Measurements from ENCODE around the gene TCP11L1. TPM values are rescaled to one million over a fixed set of nuclear protein-coding genes. Genes with fewer than 3 reads are reported as not detected.

TCP11L1 gene
- total RNA-seq, 4 donors from 2014 or later = 24.7 to 52.6 (median 34.6) TPM

- no peak for TF ChIP-seq CTCF (IDR thresholded peaks at IDR 0.05)
- ATAC-seq (ENCODE audit: low FRiP score) (no peak), DNase-seq (ENCODE audit: low spot score) (no peak)
Observed at GRCh38 chr11:33001751-33002542, 37.4 kb upstream of the TCP11L1 start.

DNA sequence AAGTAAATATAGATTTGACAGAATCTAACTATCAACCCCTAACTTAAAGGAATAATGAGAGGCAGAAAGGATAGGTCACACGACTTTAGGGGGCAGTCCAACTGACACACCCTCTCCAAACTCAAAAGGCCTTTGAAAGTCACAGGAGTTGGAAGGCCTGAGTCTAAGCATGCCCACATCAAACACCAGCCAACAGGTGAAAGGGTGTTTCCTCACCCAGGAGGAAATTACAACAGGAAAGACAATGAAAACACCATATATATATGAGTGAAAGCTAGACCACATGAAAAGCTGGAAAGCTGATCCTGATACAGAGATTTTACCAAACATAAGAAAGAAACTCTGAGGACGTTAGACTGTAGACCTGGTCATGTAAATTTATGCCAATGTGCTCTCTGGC, 34.2 kb upstream of the TCP11L1 start:
- DNase-seq (ENCODE audit: low spot score) (no peak), ATAC-seq (ENCODE audit: low FRiP score) (no peak)
- no peak for TF ChIP-seq CTCF (IDR thresholded peaks at IDR 0.05)

- ATAC-seq (ENCODE audit: low FRiP score) = no peak
- TF ChIP-seq CTCF (IDR thresholded peaks at IDR 0.05) = no peak
- DNase-seq (ENCODE audit: low spot score) = no peak
Observed at GRCh38 chr11:33006010-33006409, 33.4 kb upstream of the TCP11L1 start.

GRCh38 chr11:33013755-33014154, 25.6 kb upstream of the TCP11L1 start:
- DNase-seq (ENCODE audit: low spot score) = no peak
- no peak for TF ChIP-seq CTCF (IDR thresholded peaks at IDR 0.05)
- ATAC-seq (ENCODE audit: low FRiP score) = no peak

DNA sequence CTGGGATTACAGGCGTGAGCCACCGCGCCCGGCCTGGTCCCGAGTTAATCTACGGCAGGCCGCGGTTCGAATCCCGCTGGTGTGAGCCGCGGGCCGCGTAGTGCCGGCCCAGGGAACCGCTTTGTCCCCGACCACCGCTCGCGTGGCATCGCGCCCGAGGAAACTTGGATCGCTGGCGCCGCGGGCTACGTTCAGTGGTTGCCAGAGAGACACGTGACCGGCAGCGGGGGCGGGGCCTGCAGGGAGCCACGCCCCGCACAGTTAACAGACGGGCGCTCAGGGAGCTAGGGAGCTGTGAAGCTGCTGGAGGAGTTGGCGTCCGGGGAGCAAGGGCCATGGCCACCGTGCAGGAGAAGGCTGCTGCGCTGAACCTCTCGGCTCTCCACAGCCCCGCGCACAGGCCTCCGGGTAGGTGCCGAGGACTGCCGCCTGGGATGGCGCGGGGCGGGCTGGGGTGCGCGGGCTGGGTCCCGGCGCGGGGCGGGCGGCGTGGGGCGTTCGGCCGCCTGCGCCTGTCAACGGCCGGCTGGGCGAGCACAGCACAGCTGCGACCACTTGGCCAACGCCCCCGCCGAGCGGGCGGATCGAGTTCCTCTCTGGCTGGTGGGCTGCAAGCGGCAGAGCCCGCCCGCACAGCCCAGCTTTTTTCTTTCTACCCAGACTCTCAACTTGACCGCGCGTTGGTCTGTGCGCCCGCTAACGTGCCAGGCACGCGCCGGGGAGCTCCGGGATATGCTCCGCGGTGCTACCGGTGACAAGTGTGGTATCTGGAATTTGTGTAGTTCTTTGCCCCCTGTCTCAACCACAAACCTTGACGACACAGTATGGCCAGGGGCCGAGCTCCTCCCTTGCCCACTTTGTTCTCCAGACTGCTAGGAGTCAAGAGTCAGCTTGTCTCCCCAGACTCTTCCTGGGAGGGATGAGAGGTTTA, 23.5 kb upstream of the TCP11L1 start, which contains the start of gene DEPDC7:
DEPDC7 (plus strand) TSS at position 258 of the 931 bp plus-strand sequence; CDS start at position 336, 78 bp downstream.
- DNase-seq (ENCODE audit: low spot score) (peak; percentile 83), ATAC-seq (ENCODE audit: low FRiP score) (peak; percentile 94)
- TF ChIP-seq CTCF (IDR thresholded peaks at IDR 0.05) = no peak

DNA sequence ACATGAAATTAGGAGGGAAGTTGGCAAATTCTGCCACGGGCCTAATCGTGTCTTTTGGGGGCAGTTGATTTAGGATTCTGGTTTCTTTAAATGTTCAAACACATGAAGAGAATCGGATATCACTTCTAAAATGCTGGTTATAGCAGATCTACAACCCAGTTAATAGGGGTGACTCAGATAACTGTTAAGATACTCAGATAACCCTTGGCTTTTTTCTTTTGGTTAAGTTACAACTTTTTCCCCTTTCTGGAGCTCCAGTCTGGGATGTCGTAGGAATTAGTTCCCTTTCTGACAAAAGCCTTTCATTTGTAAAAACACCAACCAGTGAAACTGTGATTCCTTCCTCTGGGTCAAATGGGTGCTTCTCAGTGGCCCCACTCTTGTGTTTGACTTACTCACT, 22.7 kb upstream of the TCP11L1 start:
- no peak for TF ChIP-seq CTCF (IDR thresholded peaks at IDR 0.05)

More for the DNA sequence above, 22.7 kb upstream of the TCP11L1 start:
- DNase-seq (ENCODE audit: low spot score) = no peak
- ATAC-seq (ENCODE audit: low FRiP score) = no peak

All from omental fat pad (tissue), 4 donors.